Upper lobe of right lung (tissue), 1 donor: Measurements from ENCODE around the gene ANKRD44. TPM values are rescaled to one million over a fixed set of nuclear protein-coding genes. Genes with fewer than 3 reads are reported as not detected.

Experiments
- ATAC-seq: fragments of 200-7000 bp; cut with Tn5 transposase; one replicate; pipeline ENCODE4 v1.9.1; 2020; ENCODE audit warnings: mild to moderate bottlenecking, moderate library complexity
- DNase-seq: peaks from one replicate; pipeline ENCODE4 v3.0.0-alpha.2; 2020
- H3K27ac ChIP-seq: fragments of 200-600 bp; one replicate; pipeline ENCODE4 v1.8.0; 2022
- H3K27me3 ChIP-seq: fragments of 200-600 bp; one replicate; pipeline ENCODE4 v1.8.0; 2022; ENCODE audit warnings: mild to moderate bottlenecking
- H3K36me3 ChIP-seq: fragments of 200-600 bp; one replicate; pipeline ENCODE4 v1.8.0; 2022
- H3K4me1 ChIP-seq: fragments of 200-600 bp; one replicate; pipeline ENCODE4 v1.8.0; 2022
- H3K4me3 ChIP-seq: fragments of 200-600 bp; one replicate; pipeline ENCODE4 v1.8.0; 2022; ENCODE audit warnings: mild to moderate bottlenecking
- H3K9me3 ChIP-seq: fragments of 200-600 bp; one replicate; pipeline ENCODE4 v1.8.0; 2022
- intact Hi-C: fragments of 100-400 bp; cut with DNase I; formaldehyde crosslinking; loops from one replicate; pipeline ENCODE4 v1.11.0; 2022
- total RNA-seq: library from RNA; stranded (reverse); fragmentation: NEBNext Ultra II Directional; extraction: Animal tissue kit (Norgen Biotek cat#: 25700); gene quantifications from one replicate; pipeline ENCODE4 v1.2.1, GENCODE V29; 2021
- TF ChIP-seq, protein P1 (sequence below): fragments of 200-600 bp; IDR thresholded peaks from one replicate; pipeline ENCODE4 v1.8.0; 2022; ENCODE audit warnings: antibody characterized with exemption
- donor health status: DM: no; HTN: yes; CAD: no; lungs with severe emphysema.

ANKRD44 gene
- total RNA-seq, 1 donor from 2014 or later, result 51.4 TPM

DNA sequence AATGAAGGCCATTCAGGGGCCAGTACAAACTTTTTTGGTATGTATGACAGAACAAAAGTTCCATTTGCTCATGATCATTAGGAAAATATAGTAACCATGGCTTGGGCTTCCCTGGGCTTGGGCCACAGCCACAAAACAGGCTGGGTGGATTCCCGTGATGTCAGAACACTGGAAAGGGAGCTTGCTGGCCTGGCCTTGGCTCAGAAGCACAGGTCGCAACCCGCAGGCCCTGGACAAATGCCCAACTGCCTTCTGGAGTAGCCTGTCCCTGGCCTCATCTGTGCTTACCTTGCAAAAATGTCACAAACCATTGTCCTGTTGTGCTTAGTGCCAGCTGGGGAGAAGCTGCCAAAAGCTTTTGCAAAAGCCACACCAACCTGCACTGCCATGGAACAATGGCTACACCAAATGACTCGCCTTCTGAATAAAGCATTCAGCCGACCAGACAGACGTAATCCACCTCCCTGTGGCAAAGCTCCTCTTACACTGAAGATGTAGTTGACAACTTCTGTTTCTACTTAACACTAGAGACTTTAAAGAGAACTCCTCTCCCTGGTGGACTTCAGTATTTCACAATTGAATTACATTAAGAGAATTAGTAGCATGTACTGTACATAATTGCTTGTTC lies 125.5 kb downstream of the ANKRD44 start:
- Histone ChIP-seq H3K27ac (no peak overlapping the region), H3K9me3 (no peaks in the 10 kb centered on the region), H3K4me3 (no peak overlapping the region), H3K36me3 (no peaks in the 10 kb centered on the region), H3K27me3 (no peaks in the 10 kb centered on the region), H3K4me1 (peaks cover 14% of the 10 kb centered on the region)
- TF ChIP-seq, protein P1, sequence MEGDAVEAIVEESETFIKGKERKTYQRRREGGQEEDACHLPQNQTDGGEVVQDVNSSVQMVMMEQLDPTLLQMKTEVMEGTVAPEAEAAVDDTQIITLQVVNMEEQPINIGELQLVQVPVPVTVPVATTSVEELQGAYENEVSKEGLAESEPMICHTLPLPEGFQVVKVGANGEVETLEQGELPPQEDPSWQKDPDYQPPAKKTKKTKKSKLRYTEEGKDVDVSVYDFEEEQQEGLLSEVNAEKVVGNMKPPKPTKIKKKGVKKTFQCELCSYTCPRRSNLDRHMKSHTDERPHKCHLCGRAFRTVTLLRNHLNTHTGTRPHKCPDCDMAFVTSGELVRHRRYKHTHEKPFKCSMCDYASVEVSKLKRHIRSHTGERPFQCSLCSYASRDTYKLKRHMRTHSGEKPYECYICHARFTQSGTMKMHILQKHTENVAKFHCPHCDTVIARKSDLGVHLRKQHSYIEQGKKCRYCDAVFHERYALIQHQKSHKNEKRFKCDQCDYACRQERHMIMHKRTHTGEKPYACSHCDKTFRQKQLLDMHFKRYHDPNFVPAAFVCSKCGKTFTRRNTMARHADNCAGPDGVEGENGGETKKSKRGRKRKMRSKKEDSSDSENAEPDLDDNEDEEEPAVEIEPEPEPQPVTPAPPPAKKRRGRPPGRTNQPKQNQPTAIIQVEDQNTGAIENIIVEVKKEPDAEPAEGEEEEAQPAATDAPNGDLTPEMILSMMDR, result no peak
- intact Hi-C loops, result no loop called here
- DNase-seq (peak; percentile 73), ATAC-seq (peak; percentile 71)

DNA sequence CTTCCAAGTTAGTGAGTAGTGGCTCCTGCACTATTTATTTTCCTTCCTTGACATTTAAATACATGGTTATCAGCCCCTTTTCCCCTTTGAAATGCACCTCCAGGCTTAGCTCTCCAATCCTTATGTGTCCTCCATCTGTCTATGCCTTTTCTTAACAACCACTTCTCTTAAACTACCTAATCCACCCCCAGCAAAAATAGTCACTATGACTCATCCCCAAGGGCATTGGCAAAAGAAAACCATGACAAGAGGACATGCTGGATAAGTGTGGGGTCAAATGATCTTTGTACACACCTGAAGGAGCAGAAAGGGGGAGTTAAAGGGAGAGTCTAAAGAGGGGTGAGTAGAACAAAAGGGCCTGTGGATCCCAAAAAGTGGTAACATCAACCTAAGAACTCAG lies 127.2 kb downstream of the ANKRD44 start:
- H3K4me1 ChIP-seq, result peaks cover 17% of the 10 kb centered on the region
- H3K27ac ChIP-seq, result no peak overlapping the region
- no peak overlapping the region for H3K4me3 ChIP-seq
- no peak for ATAC-seq
- H3K36me3 ChIP-seq, result no peaks in the 10 kb centered on the region
- intact Hi-C loops, result no loop called here
- DNase-seq, result no peak
- TF ChIP-seq, protein P1, result no peak
- no peaks in the 10 kb centered on the region for H3K27me3 ChIP-seq
- H3K9me3 ChIP-seq, result no peaks in the 10 kb centered on the region

DNA sequence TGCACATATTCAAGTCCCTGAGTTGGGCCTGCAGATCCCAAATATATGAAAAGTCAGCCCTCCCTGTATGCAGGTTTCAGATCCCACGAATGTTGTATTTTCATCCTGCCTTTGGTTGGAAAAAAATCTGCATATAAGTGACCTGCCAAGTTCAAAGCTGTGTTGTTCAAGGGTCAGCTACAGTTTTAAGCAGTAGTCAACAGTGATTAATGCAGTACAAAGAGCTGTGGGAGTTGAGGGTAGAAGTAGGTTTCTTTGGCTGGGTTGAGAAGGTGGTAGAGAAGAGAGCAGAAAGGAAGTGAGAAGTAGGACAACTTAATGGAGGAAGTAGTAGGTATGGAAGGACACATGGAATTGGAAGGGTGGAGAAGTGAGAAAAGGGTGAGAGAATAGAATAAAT lies 127.9 kb downstream of the ANKRD44 start:
- DNase-seq, result no peak
- Histone ChIP-seq H3K36me3 (no peaks in the 10 kb centered on the region), H3K9me3 (no peaks in the 10 kb centered on the region), H3K27me3 (no peaks in the 10 kb centered on the region), H3K27ac (no peak overlapping the region), H3K4me3 (no peak overlapping the region), H3K4me1 (peaks cover 17% of the 10 kb centered on the region)
- no peak for ATAC-seq
- TF ChIP-seq, protein P1, result no peak
- intact Hi-C loops, result no loop called here

DNA sequence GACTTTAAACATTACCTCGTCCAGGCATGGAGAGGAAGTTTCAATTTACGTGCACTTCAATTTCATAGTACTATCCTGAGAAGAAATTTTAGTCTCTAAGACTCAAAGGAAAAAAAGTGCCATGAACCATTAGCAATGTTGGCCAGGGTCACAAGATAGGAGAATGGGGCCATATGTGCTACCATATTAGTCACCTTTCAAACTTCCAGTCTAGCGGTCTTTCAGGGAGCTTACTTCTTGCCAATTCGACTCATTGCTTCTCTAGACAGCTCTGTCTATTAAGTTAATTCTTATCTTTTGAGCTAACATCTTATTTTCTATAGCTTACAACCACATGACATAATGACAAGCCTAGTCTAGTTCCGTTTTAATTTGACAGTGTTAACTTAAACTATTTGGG lies 129.1 kb downstream of the ANKRD44 start:
- TF ChIP-seq, protein P1, result no peak
- intact Hi-C loops, result no loop called here
- no peaks in the 10 kb centered on the region for H3K27me3 ChIP-seq
- no peaks in the 10 kb centered on the region for H3K9me3 ChIP-seq
- no peak overlapping the region for H3K27ac ChIP-seq
- H3K4me1 ChIP-seq, result peaks cover 17% of the 10 kb centered on the region
- no peak overlapping the region for H3K4me3 ChIP-seq
- ATAC-seq (no peak), DNase-seq (no peak)
- H3K36me3 ChIP-seq, result no peaks in the 10 kb centered on the region

- TF ChIP-seq, protein P1, result no peak
- Histone ChIP-seq H3K36me3 (no peaks in the 10 kb centered on the region), H3K4me3 (no peak overlapping the region), H3K27me3 (no peaks in the 10 kb centered on the region), H3K27ac (no peak overlapping the region), H3K4me1 (peaks cover 9% of the 10 kb centered on the region), H3K9me3 (no peaks in the 10 kb centered on the region)
- intact Hi-C loops, result no loop called here
- ATAC-seq (no peak), DNase-seq (no peak)
Observed at GRCh38 chr2:197179744-197180498, 130.7 kb downstream of the ANKRD44 start.
